BLaER1 treated with 17β-estradiol and CSF1 and Interleukin-3, amounts not matched to agents 10 nM and 100 nM (cell line): Measurements from ENCODE around the gene RBM45.

Source experiments
- H3K27ac ChIP-seq, 11 experiments: shearing (Covaris generic); formaldehyde crosslinking; 2 replicates each; pipeline ENCODE4 v1.8.1; 2022
- H3K27me3 ChIP-seq, 11 experiments: shearing (Covaris generic); formaldehyde crosslinking; 2 replicates each; pipeline ENCODE4 v1.8.1; 2022
- H3K36me3 ChIP-seq, 11 experiments: shearing (Covaris generic); formaldehyde crosslinking; 2 replicates each; pipeline ENCODE4 v1.8.1; 2022
- H3K4me1 ChIP-seq, 10 experiments: shearing (Covaris generic); formaldehyde crosslinking; 2 replicates each; pipeline ENCODE4 v1.8.1; 2022
- H3K4me2 ChIP-seq, 11 experiments: shearing (Covaris generic); formaldehyde crosslinking; 2 replicates each; pipeline ENCODE4 v1.8.1; 2022
- H3K4me3 ChIP-seq, 10 experiments: shearing (Covaris generic); formaldehyde crosslinking; 2 replicates each; pipeline ENCODE4 v1.8.1; 2022
- H3K9ac ChIP-seq, 11 experiments: shearing (Covaris generic); formaldehyde crosslinking; 2 replicates each; pipeline ENCODE4 v1.8.1; 2022
- H3K9me3 ChIP-seq, 11 experiments: shearing (Covaris generic); formaldehyde crosslinking; replicated peaks in 1 of 11; 2 replicates each; pipeline ENCODE4 v1.8.1; 2022
- H4K20me1 ChIP-seq, 11 experiments: shearing (Covaris generic); formaldehyde crosslinking; 2 replicates each; pipeline ENCODE4 v1.8.1; 2022
- Cebpa-rat ChIP-seq, 11 experiments: shearing (Covaris generic); IDR thresholded peaks; 2 replicates each; pipeline ENCODE4 v1.8.1; 2022

Gene RBM45

GRCh38 chr2:178101321-178102079 lies 10.7 kb upstream of the RBM45 start:
- Histone ChIP-seq H3K9ac (no peak overlapping the region), H3K36me3 (no peaks in the 10 kb centered on the region), H3K27me3 (no peaks in the 10 kb centered on the region), H3K27ac (no peak overlapping the region), H3K4me1 (peaks cover 0 to 10% (median 4%) of the 10 kb centered on the region in 10 experiments; a peak in 6 of 20 replicates), H3K4me3 (no peak overlapping the region), H3K9me3 (peaks cover 0 to 8% (median 2%) of the 10 kb centered on the region in 11 experiments; a peak in 9 of 22 replicates), H3K4me2 (no peak overlapping the region), H4K20me1 (no peaks in the 10 kb centered on the region)
- TF ChIP-seq Cebpa-rat (IDR thresholded peaks at IDR 0.05): no peak

GRCh38 chr2:178105566-178105965 lies 6.7 kb upstream of the RBM45 start:
- no peaks in the 10 kb centered on the region for H4K20me1 ChIP-seq
- no peaks in the 10 kb centered on the region for H3K36me3 ChIP-seq
- TF ChIP-seq Cebpa-rat (IDR thresholded peaks at IDR 0.05): no peak
- H3K27me3 ChIP-seq: no peaks in the 10 kb centered on the region
- no peak overlapping the region for H3K4me2 ChIP-seq
- H3K9ac ChIP-seq: no peak overlapping the region
- H3K4me1 ChIP-seq: no peaks in the 10 kb centered on the region
- H3K4me3 ChIP-seq: no peak overlapping the region
- no peaks in the 10 kb centered on the region for H3K9me3 ChIP-seq
- H3K27ac ChIP-seq: no peak overlapping the region

GRCh38 chr2:178106053-178106452 lies 6.2 kb upstream of the RBM45 start:
- Histone ChIP-seq H3K9ac (no peak overlapping the region), H4K20me1 (no peaks in the 10 kb centered on the region), H3K9me3 (no peaks in the 10 kb centered on the region), H3K27me3 (no peaks in the 10 kb centered on the region), H3K4me2 (no peak overlapping the region), H3K36me3 (no peaks in the 10 kb centered on the region), H3K4me1 (0 out of 20 replicates have a peak, but pooled peaks cover 0 to 3% (median 0%) of the 10 kb centered on the region in 10 experiments), H3K27ac (no peak overlapping the region), H3K4me3 (no peak overlapping the region)
- TF ChIP-seq Cebpa-rat (IDR thresholded peaks at IDR 0.05): no peak

- no peak overlapping the region for H3K9ac ChIP-seq
- H3K9me3 ChIP-seq: no peaks in the 10 kb centered on the region
- no peak overlapping the region for H3K4me3 ChIP-seq
- no peak for TF ChIP-seq Cebpa-rat (IDR thresholded peaks at IDR 0.05)
- H4K20me1 ChIP-seq: no peaks in the 10 kb centered on the region
- no peak overlapping the region for H3K27ac ChIP-seq
- peaks cover under 1 to 8% (median 3%) of the 10 kb centered on the region in 10 experiments; a peak in 16 of 20 replicates for H3K4me1 ChIP-seq
- H3K27me3 ChIP-seq: no peaks in the 10 kb centered on the region
- no peaks in the 10 kb centered on the region for H3K36me3 ChIP-seq
- H3K4me2 ChIP-seq: no peak overlapping the region
Measured at GRCh38 chr2:178108176-178108575, 4.1 kb upstream of the RBM45 start.

- H3K4me3 ChIP-seq: no peak overlapping the region
- TF ChIP-seq Cebpa-rat (IDR thresholded peaks at IDR 0.05): no peak
- no peaks in the 10 kb centered on the region for H3K9me3 ChIP-seq
Measured at GRCh38 chr2:178109813-178110212, 2.4 kb upstream of the RBM45 start.

GRCh38 chr2:178110681-178111080 lies 1.6 kb upstream of the RBM45 start:
- Histone ChIP-seq H3K4me3 (no peak overlapping the region), H3K4me2 (no peak overlapping the region), H3K27ac (no peak overlapping the region), H3K9me3 (no peaks in the 10 kb centered on the region), H3K36me3 (peaks cover 0 to 5% (median 0%) of the 10 kb centered on the region in 11 experiments; a peak in 2 of 22 replicates), H3K27me3 (no peaks in the 10 kb centered on the region), H3K4me1 (peaks cover 12 to 28% (median 17%) of the 10 kb centered on the region in 10 experiments), H3K9ac (no peak overlapping the region), H4K20me1 (no peaks in the 10 kb centered on the region; a peak in 1 of 22 replicates)
- no peak for TF ChIP-seq Cebpa-rat (IDR thresholded peaks at IDR 0.05)

More at GRCh38 chr2:178109813-178110212, 2.4 kb upstream of the RBM45 start:
- no peaks in the 10 kb centered on the region for H3K36me3 ChIP-seq
- no peaks in the 10 kb centered on the region for H4K20me1 ChIP-seq
- no peak overlapping the region for H3K27ac ChIP-seq
- no peak overlapping the region for H3K4me2 ChIP-seq
- no peak overlapping the region for H3K9ac ChIP-seq
- peaks cover 12 to 19% (median 17%) of the 10 kb centered on the region in 10 experiments for H3K4me1 ChIP-seq
- no peaks in the 10 kb centered on the region for H3K27me3 ChIP-seq

- Histone ChIP-seq H3K27me3 (no peaks in the 10 kb centered on the region), H3K36me3 (peaks cover 0 to 16% (median 6%) of the 10 kb centered on the region in 11 experiments; a peak in 8 of 22 replicates), H3K4me1 (peaks cover 12 to 28% (median 17%) of the 10 kb centered on the region in 10 experiments), H3K9ac (peak overlapping the region in 4 of 11 experiments; percentile 75 to 88 (median 84); a peak in 5 of 22 replicates), H3K27ac (peak overlapping the region in 5 of 11 experiments; percentile 4 to 79 (median 75); a peak in 4 of 22 replicates), H4K20me1 (no peaks in the 10 kb centered on the region; a peak in 1 of 22 replicates), H3K4me2 (peak overlapping the region in 9 of 11 experiments; percentile 35 to 99 (median 89); a peak in 15 of 22 replicates), H3K4me3 (peak overlapping the region in 8 of 10 experiments; percentile 77 to 97 (median 90); a peak in 12 of 20 replicates), H3K9me3 (no peaks in the 10 kb centered on the region)
- TF ChIP-seq Cebpa-rat (IDR thresholded peaks at IDR 0.05): no peak
Measured at GRCh38 chr2:178111743-178112142, 494 bp upstream of the RBM45 start.

- H3K27ac ChIP-seq: no peak overlapping the region
- H3K36me3 ChIP-seq: peaks cover 0 to 36% (median 20%) of the 10 kb centered on the region in 11 experiments; a peak in 16 of 22 replicates
- no peak overlapping the region for H3K4me3 ChIP-seq
- no peaks in the 10 kb centered on the region for H3K27me3 ChIP-seq
- peaks cover 12 to 28% (median 17%) of the 10 kb centered on the region in 10 experiments for H3K4me1 ChIP-seq
- H3K4me2 ChIP-seq: peak overlapping the region in 5 of 11 experiments; percentile 88 to 97 (median 95); a peak in 7 of 22 replicates
- no peak for TF ChIP-seq Cebpa-rat (IDR thresholded peaks at IDR 0.05)
- H3K9me3 ChIP-seq: no peaks in the 10 kb centered on the region
- H3K9ac ChIP-seq: no peak overlapping the region
- no peaks in the 10 kb centered on the region; a peak in 1 of 22 replicates for H4K20me1 ChIP-seq
Measured at GRCh38 chr2:178114462-178114861, 2.2 kb downstream of the RBM45 start.

GRCh38 chr2:178115271-178115670 lies 3.0 kb downstream of the RBM45 start:
- no peak overlapping the region for H3K9ac ChIP-seq
- TF ChIP-seq Cebpa-rat (IDR thresholded peaks at IDR 0.05): no peak
- H3K4me1 ChIP-seq: peaks cover 12 to 28% (median 17%) of the 10 kb centered on the region in 10 experiments
- H3K4me3 ChIP-seq: no peak overlapping the region
- H3K36me3 ChIP-seq: peaks cover 0 to 44% (median 23%) of the 10 kb centered on the region in 11 experiments; a peak in 18 of 22 replicates
- H3K4me2 ChIP-seq: peak overlapping the region in 1 of 11 experiments; percentile 19; a peak in 1 of 22 replicates
- H3K9me3 ChIP-seq: no peaks in the 10 kb centered on the region
- H3K27ac ChIP-seq: no peak overlapping the region
- peaks cover 0 to 3% (median 0%) of the 10 kb centered on the region in 11 experiments; a peak in 2 of 22 replicates for H4K20me1 ChIP-seq
- no peaks in the 10 kb centered on the region for H3K27me3 ChIP-seq
